ENCODE measurements around the gene ACER2. TPM values are rescaled to one million over a fixed set of nuclear protein-coding genes. Genes with fewer than 3 reads are reported as not detected.

The ACER2 gene
- total and polyA plus RNA-seq, 2 experiments from 2014 or later = 1.1 to 6.3 TPM

- Histone ChIP-seq H3K9me3 (ENCODE audit: low read depth) (no peaks in the 10 kb centered on the region), H3K36me3 (replicated peaks; ENCODE audit: insufficient read depth, low read depth) (no peaks in the 10 kb centered on the region), H3K9me2 (replicated peaks; ENCODE audit: insufficient read depth) (no peaks in the 10 kb centered on the region), H3K79me2 (peaks cover 2% of the 10 kb centered on the region), H2AFZ (no peak overlapping the region), H3K4me3 (no peak overlapping the region), H3K4me2 (no peak overlapping the region), H4K20me1 (ENCODE audit: insufficient read depth, poor library complexity, severe bottlenecking) (peaks cover 14% of the 10 kb centered on the region), H3K27ac (no peak overlapping the region), H3K27me3 (no peaks in the 10 kb centered on the region), H3K4me1 (ENCODE audit: insufficient read depth) (peaks cover under 1% of the 10 kb centered on the region)
- DNase-seq (ENCODE audit: low spot score) = no peak
- TF ChIP-seq EZH2 (IDR thresholded peaks at IDR 0.05; ENCODE audit: borderline replicate concordance) = no peak
- no peak for TF ChIP-seq EZH2phosphoT487 (IDR thresholded peaks at IDR 0.05; ENCODE audit: low read depth, severe bottlenecking, unreplicated experiment)
- TF ChIP-seq CTCF (IDR thresholded peaks at IDR 0.05; ENCODE audit: poor library complexity) = no peak
- 87% methylated on average over 8 of the region's 8 CpGs for WGBS (ENCODE audit: low lambda C conversion rate, missing lambda C conversion rate)
Measured at GRCh38 chr9:19372567-19372966, 36.2 kb upstream of the ACER2 start.

GRCh38 chr9:19373527-19373926 lies 35.3 kb upstream of the ACER2 start:
- Histone ChIP-seq H2AFZ (no peak overlapping the region), H3K36me3 (replicated peaks; ENCODE audit: insufficient read depth, low read depth) (no peaks in the 10 kb centered on the region), H3K4me2 (no peak overlapping the region), H3K9me3 (ENCODE audit: low read depth) (no peaks in the 10 kb centered on the region), H3K4me3 (no peak overlapping the region), H3K79me2 (peaks cover 12% of the 10 kb centered on the region), H3K27ac (no peak overlapping the region), H3K4me1 (ENCODE audit: insufficient read depth) (peaks cover 10% of the 10 kb centered on the region), H3K9me2 (replicated peaks; ENCODE audit: insufficient read depth) (no peaks in the 10 kb centered on the region), H4K20me1 (ENCODE audit: insufficient read depth, poor library complexity, severe bottlenecking) (peaks cover 24% of the 10 kb centered on the region), H3K27me3 (no peaks in the 10 kb centered on the region)
- DNase-seq (ENCODE audit: low spot score) = no peak
- no peak for TF ChIP-seq EZH2 (IDR thresholded peaks at IDR 0.05; ENCODE audit: borderline replicate concordance)
- no peak for TF ChIP-seq CTCF (IDR thresholded peaks at IDR 0.05; ENCODE audit: poor library complexity)
- no peak for TF ChIP-seq EZH2phosphoT487 (IDR thresholded peaks at IDR 0.05; ENCODE audit: low read depth, severe bottlenecking, unreplicated experiment)

GRCh38 chr9:19375538-19375937 lies 33.3 kb upstream of the ACER2 start:
- DNase-seq (ENCODE audit: low spot score) = no peak
- Histone ChIP-seq H4K20me1 (ENCODE audit: insufficient read depth, poor library complexity, severe bottlenecking) (peaks cover 34% of the 10 kb centered on the region), H2AFZ (no peak overlapping the region), H3K9me3 (ENCODE audit: low read depth) (no peaks in the 10 kb centered on the region), H3K4me3 (no peak overlapping the region), H3K27ac (no peak overlapping the region), H3K9me2 (replicated peaks; ENCODE audit: insufficient read depth) (no peaks in the 10 kb centered on the region), H3K79me2 (peaks cover 26% of the 10 kb centered on the region), H3K4me1 (ENCODE audit: insufficient read depth) (peaks cover 11% of the 10 kb centered on the region), H3K27me3 (no peaks in the 10 kb centered on the region), H3K4me2 (no peak overlapping the region), H3K36me3 (replicated peaks; ENCODE audit: insufficient read depth, low read depth) (no peaks in the 10 kb centered on the region)
- TF ChIP-seq EZH2phosphoT487 (IDR thresholded peaks at IDR 0.05; ENCODE audit: low read depth, severe bottlenecking, unreplicated experiment) (no peak), EZH2 (IDR thresholded peaks at IDR 0.05; ENCODE audit: borderline replicate concordance) (no peak), CTCF (IDR thresholded peaks at IDR 0.05; ENCODE audit: poor library complexity) (no peak)

- H3K79me2 ChIP-seq = peaks cover 26% of the 10 kb centered on the region
- no peak overlapping the region for H3K27ac ChIP-seq
- no peaks in the 10 kb centered on the region for H3K27me3 ChIP-seq
- peaks cover 34% of the 10 kb centered on the region for H4K20me1 ChIP-seq (ENCODE audit: insufficient read depth, poor library complexity, severe bottlenecking)
- no peak overlapping the region for H3K4me3 ChIP-seq
- no peaks in the 10 kb centered on the region for H3K9me3 ChIP-seq (ENCODE audit: low read depth)
- peaks cover 17% of the 10 kb centered on the region for H3K4me1 ChIP-seq (ENCODE audit: insufficient read depth)
- DNase-seq (ENCODE audit: low spot score) = no peak
- no peaks in the 10 kb centered on the region for H3K9me2 ChIP-seq (replicated peaks; ENCODE audit: insufficient read depth)
- WGBS (ENCODE audit: low lambda C conversion rate, missing lambda C conversion rate) = 79% methylated on average over 2 of the region's 2 CpGs
- H3K36me3 ChIP-seq (replicated peaks; ENCODE audit: insufficient read depth, low read depth) = no peaks in the 10 kb centered on the region
- TF ChIP-seq EZH2phosphoT487 (IDR thresholded peaks at IDR 0.05; ENCODE audit: low read depth, severe bottlenecking, unreplicated experiment) (no peak), EZH2 (IDR thresholded peaks at IDR 0.05; ENCODE audit: borderline replicate concordance) (no peak), CTCF (IDR thresholded peaks at IDR 0.05; ENCODE audit: poor library complexity) (no peak)
- peak overlapping the region; percentile 84 for H3K4me2 ChIP-seq
- no peak overlapping the region for H2AFZ ChIP-seq
Measured at GRCh38 chr9:19376931-19377330, 31.9 kb upstream of the ACER2 start.

All from hepatocyte (in vitro differentiated cells).